GM12874 (cell line): ENCODE data around the gene AHNAK.

Source experiments
- CTCF ChIP-seq: IDR thresholded peaks from 2 replicates; pipeline ENCODE4 v1.5.1; 2011; ENCODE audit warnings: low read depth, mild to moderate bottlenecking, control low read depth, low read length, moderate library complexity; ENCODE audit not compliant: insufficient read depth

The AHNAK gene

GRCh38 chr11:62542111-62542745 is 4.4 kb downstream of the AHNAK start:
- no peak for TF ChIP-seq CTCF

DNA sequence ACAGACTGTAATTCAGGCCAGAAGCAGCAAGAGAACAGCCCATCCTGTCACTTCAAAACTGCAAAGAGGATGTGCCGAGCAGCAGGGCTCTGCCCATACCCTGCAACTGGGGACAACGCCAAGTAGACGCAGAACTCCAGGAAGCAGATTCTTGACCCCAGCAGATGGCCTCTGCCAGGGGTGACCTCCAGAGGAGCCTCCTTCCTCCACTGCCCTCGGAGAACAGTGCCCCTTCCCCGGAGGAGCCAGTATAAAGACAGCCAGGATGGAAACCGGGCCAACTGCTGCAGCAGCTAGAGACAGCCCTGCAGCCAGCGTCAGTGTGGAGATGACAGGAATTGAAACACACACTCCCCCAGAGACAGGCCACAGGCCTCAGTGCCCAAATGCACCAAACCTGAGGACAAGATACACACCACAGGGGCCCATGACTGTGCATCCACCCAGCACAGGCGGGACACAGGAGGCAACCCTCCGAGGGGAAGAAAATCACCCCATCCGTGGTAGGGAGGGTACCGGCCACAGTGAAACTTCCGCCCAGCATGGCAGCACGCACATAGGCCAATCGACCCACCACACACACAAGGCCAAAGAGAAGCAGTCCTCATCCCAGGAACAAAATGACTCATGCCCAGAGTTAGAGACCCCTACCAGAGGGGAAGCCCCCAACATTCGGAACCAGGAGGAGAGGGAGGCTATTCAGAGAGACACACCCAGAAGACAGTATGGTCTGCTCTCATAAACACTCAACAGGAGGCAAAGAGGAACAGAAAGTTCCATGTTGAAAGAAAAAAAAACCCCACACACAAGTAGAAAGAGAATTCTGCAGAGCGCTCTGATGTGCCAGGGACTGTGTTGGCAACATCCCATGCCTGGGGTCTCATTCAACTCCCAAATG is 5.6 kb downstream of the AHNAK start:
- TF ChIP-seq CTCF, result no peak

DNA sequence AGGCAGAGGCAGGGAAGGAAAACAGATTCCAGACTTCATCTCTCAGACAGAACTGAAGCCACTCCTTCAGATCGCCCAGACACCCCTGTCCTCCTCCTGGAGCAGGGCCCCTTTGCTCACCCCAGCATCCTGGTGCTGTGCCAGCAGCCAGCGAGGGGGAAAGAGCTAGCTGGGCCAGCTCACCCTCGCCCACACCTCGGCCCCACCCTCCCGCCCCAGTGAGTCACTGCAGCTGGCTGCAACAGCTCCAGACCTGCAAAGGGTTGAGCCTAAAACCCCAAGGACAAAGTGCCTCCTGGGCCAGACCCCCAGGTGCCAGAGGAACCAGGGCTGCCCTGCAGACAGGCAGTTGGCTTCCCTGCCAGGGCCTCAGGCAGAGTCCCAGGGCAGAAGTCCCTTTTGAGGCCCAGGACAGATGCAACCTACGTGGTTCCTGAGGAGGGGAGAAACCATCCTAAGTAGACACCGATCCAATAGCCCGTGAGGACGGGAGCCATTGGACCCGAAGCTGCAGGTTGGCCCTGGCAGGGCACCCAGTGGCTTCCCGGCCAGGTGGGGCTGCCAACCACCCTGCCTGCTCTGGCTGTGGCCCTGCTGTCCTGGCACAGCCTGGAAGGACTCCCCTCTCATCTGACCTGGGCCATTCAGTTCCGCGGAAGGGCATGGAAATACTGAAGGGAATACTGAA is 7.2 kb downstream of the AHNAK start:
- no peak for TF ChIP-seq CTCF

DNA sequence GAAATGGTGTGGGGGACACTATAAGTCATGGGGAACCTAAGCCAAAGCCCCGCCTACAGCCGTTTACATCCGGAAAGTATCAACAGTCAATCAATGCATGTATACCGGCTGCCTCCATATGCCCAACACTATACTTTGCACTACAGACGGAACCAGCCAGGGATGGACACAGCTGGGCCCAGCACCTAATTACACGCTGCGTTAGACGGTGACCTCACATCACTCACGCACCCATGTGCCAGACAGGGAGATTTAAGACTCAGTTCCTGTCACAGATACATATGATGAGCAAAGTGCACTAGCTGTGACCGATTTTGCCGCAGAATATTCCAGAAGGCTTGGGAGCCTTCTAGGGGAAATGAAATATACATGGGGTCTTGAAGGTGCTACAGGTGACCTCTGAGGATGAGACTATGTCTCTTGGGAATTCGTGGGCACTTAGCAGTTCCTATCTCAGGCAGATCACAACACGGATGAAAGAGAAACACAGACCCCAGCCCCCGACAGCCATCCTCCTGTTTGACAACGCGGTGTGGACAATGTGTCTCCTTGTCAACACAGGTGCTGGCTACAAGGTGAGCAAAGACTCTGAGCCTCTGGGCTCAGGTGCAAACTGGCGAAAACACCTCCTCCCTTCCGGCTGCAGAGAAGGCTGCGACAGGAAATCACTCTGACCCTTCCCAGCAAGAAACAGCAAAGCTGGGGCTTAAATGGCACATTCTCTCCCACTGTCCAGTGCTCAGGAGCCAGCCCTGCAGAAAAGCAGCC is 8.0 kb downstream of the AHNAK start:
- no peak for TF ChIP-seq CTCF

GRCh38 chr11:62536301-62536957 is 10.2 kb downstream of the AHNAK start:
- TF ChIP-seq CTCF, result no peak

DNA sequence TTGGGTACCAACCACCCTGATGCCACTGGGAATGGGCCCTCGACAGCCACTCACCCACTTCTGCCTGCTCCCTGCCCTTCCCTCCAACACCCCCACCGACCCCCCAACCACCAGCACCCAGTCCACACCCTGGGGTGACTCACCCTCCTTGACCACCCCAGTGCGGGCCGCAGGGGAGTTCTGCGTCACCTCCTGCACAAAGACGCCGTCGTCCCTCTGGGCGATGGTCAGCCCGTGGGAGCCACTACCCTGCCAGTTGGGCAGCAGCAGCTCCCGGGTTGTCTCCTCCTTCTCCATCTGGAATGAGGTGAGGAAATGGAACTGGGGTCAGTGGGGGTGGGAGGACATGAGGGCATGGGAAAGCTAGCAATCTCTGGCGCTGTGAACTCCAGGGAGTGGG is 10.8 kb downstream of the AHNAK start:
- no peak for TF ChIP-seq CTCF
